ENCODE measurements around the gene KLHL29.
A peak's percentile ranks its signal among the peaks of the same experiment; 100 is the strongest.
"Not testable (repeated sequence)": the region's sequence is repeated elsewhere in the genome, so short reads cannot be mapped to it uniquely, and the experiment has no call there.

Gene KLHL29

DNA sequence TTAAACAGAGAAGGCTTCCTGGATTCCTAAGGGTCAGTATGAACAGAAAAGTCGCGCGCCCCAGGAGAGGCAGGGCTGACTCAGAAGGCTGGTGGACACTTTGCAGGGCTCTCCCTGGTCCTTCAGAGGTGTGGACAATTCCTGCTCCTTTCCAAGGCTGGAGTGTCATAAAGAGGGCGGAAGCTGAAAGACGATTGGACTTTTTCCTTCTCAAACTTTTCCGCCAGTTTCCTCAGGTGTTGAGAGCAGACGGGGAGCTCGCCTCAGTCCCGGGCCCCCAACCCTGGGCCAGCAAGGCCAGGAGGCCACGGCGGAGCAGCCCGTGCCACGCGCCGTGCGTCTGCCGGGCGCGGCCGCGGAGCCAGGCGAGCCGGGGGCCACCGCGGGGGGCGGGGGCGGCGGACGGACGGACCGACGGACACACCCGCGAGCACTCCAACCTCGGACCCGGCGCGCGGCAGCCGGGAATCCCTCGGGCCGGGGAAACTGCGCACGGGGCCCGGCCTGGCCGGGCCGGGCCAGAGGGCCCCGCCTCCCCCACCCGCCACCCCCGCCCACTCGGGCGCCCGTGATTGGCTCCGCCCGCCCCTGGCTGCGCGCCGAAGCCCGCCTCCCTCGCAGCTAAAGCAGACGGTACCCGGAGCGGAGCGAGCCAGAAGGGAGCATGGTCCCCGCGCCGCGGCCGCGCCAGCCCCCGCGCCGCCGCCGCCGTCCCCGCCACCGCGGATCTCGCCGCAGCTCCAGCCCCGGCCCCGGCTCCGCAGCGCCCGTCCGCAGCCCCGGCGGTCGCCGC, at the start of gene KLHL29:
Gene KLHL29, plus strand, starts transcription at position 629 of the 793 bp plus-strand sequence. CDS start 177,018 bp downstream, outside the sequence.
- DNase-seq, result peak in 1 of 2 experiments; percentile 63

GRCh38 chr2:23335550-23335949, 49.4 kb upstream of the KLHL29 start:
- DNase-seq, result no peak

GRCh38 chr2:23342075-23342474, 42.9 kb upstream of the KLHL29 start:
- no peak for DNase-seq

DNA sequence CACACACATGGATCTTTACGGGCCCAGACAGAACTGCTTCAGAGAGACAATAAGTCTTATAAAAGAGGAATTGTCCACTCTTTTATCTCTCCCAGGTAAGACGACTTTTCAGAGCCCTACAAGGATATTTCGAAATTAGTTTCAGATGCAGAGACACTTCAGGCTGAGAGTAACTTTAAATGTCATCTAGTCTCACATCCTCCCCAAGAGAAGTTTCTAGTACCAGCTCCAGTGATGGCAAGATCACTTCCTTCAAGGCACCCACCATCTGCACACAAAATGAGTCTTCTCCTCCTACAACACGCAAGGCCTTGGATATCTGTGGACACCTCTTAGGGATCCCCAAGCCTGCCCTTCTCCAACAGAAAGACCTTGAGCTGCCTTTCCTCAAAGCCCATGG, 39.0 kb upstream of the KLHL29 start:
- no peak for DNase-seq

DNA sequence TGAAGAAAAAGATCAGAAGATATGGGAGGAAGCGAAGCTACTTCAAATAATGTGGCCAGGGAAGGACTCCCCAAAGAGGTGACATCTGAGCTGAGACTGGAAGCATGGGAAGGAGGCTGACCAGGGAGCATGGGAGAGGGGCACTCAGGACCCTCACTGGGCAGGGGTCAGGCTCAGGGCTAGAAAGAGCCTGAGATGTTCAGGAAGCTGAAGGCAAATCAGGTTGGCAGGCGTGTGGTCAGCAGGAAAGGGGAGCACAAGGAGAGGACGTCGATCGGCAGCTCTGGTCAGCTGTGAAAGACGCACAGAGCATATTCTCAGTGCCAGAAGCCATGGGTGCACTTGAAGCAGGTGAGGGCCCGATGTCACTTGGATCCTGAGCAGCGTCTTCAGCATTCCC, 38.2 kb upstream of the KLHL29 start:
- no peak for DNase-seq

DNA sequence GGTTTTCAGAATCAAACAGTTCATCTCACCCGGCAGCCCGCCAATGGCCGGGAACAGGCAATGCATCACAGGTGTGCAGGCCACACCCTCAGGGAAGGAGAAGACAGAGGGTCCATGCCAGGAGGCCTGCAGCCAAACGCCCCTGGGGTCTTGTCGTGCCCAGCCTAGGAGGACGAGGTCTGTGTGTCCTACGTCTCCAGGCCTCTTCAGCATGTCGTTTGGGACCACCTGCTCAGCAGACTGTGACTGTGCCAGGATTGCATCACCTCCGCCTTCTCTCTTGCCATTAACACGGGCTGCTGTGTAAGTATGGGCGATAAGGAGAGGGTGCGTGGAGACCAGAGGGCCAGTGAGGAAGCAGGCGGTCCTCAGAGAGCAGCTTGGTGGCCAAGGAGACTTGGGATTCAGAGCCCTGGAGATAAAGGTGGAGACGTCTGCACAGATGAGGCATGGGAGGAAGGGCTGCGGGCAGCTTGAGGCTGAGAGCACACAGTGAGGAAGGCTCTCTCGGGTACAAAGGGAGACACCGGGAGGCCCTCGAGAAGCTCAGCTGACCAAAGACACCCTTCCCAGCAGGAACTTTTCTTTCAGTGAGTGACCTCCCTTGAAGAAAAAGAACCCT, 37.4 kb upstream of the KLHL29 start:
- no peak for DNase-seq

DNA sequence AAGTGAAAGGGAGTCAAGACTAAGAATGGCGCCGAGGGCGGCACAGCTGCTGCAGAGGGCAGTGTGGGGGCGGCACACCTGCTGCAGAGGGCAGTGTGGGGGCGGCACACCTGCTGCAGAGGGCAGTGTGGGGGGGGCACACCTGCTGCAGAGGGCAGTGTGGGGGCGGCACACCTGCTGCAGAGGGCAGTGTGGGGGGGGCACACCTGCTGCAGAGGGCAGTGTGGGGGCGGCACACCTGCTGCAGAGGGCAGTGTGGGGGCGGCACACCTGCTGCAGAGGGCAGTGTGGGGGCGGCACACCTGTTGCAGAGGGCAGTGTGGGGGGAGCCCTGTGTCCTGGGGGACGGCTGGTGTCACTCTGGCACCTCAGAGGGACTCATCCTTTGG, 36.9 kb upstream of the KLHL29 start:
- DNase-seq, result not testable (repeated sequence)

- no peak for DNase-seq
Measured at GRCh38 chr2:23349508-23349907, 35.5 kb upstream of the KLHL29 start.

GRCh38 chr2:23350041-23350791, 34.8 kb upstream of the KLHL29 start:
- no peak for DNase-seq

- no peak for DNase-seq
Measured at GRCh38 chr2:23350792-23351355, 34.1 kb upstream of the KLHL29 start.

DNA sequence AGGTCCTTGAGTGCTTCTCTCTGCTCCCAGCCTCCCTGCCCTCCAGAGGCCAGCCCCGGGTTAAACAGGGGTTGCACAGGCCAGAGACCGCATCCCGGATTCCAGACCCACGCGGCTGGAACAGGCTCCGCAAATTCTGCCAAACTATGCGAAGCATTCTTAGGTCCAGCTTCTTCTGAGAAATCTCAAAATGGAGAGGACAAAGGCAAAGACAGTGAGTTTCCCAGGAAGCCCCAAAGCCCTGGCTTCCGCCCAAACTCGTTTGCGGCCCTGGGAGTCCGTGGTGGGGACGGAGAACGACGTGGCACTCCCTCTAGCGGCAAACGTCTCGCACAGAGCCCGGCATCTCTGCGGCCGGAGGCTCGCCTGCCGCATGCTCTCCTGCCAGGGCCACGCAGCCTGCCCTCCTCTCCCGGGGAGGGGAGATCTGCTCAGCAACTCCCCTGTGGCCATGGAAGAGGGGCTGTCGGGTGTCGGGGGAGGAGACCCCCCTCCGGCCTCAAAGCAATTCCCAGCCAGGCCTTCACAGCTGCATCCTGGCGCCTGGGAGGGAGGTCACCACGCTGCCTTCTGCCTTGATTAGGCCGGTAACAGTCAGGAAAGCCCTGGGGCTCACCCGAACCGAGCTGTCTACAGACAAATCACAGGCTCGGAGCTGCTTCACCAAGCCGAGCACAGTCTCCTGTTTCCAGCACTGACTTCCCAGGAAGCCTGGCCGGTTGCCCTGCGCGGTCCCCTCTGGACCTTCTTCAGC, 33.4 kb upstream of the KLHL29 start:
- no peak for DNase-seq

DNA sequence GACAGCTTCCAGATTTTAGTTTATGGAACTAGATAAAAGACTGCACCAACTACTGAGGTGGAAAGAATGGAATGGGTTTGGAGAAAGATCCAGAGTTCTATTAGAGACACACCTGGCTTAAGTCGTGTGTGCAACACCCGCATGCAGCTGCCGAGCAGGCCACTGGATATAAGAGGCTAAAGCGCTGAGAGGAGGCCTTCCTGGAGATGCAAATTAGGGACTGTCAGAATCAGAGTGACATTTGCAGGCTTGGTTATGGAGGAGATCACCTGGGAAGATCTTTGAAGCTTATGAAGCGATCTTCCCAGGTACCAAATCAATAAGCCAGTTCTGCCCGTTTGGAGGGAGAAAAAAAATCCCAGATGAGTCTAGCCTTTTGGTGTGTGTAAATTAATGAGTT, 30.4 kb upstream of the KLHL29 start:
- no peak for DNase-seq

- DNase-seq, result no peak
Measured at GRCh38 chr2:23355001-23355400, 30.0 kb upstream of the KLHL29 start.

GRCh38 chr2:23356711-23357110, 28.3 kb upstream of the KLHL29 start:
- DNase-seq, result no peak

DNA sequence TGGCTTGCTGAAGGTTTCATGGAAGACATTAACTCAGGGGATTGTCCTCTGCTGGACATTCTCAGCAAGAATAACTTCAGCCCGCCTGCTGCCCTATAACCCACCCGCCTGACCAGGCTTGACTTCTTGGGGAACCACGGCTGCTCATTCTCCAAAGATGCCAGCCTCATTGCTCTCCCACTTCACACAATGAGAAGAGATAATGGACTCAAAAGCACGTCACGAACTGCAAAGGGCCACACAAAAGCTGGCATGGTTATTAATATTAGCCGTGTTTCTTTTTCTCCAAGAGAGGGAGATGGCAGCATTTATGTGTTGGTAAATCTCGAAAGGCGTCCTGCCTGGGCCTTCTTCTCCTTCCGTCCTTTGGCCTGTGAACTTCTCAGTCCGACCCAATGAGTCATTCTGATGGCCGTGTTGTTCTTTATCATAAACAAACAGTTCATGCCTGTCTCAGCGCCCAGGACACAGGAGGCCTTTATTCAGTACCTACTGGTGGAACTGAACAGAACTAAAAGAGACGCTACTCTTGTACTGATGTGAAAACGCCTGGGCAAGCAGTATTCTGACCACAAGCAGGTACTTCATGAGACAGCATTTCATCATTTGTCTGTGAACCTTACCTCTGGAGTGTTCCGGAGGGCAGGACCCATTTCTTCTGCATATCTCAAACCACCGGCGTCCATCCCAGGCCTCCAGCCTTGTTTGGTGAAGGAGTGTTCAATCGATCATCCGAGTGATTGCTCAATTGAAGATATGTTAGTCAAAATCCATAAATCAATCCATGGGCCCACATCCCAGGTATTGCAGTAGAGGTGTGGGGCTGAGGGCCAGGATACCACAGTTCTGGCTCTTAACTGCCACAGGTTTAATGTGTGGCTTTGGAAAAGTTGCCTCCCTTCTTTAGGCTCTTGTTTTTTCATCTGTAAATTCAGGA, 25.1 kb upstream of the KLHL29 start:
- no peak for DNase-seq

GRCh38 chr2:23360571-23361125, 24.3 kb upstream of the KLHL29 start:
- DNase-seq, result no peak

- no peak for DNase-seq
Measured at GRCh38 chr2:23361152-23361551, 23.8 kb upstream of the KLHL29 start.

DNA sequence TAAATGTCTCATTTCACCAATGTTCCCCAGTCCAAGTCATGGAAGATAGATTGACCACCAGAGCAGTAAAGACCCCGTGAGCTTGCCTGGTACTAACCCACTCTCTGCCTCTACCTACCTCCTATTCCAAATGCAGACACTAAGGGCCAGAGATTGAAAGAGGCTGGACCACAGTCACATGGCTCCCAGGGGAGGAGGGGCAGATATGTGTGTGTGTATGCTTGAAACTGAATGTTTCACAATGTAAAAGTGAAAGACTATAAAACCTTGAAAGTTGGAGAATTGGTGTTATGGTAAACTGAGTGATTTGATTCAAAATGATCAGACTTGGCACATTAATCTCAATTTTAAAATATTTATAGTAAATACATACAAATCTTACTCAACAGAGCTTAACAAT, 21.7 kb upstream of the KLHL29 start:
- DNase-seq, result no peak

DNA sequence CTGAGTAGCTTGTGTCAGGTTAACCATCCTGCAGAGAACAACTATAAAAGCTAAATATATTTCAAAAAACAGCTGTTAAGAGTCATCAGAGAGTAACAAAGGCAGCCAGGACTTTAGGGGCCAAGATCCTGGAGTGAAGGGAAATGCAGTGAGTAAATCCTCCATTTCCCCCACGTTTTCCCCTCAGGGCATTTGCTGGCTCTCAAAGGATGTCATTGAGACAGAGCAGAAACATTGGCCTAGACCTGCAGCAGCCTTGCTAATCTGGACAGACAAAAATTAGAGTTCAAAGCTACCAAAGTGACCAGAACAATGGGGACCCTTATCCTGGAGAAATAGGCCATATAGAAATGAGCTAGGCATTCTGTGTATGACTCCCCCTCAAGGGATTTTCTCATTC, 21.1 kb upstream of the KLHL29 start:
- DNase-seq, result no peak

DNA sequence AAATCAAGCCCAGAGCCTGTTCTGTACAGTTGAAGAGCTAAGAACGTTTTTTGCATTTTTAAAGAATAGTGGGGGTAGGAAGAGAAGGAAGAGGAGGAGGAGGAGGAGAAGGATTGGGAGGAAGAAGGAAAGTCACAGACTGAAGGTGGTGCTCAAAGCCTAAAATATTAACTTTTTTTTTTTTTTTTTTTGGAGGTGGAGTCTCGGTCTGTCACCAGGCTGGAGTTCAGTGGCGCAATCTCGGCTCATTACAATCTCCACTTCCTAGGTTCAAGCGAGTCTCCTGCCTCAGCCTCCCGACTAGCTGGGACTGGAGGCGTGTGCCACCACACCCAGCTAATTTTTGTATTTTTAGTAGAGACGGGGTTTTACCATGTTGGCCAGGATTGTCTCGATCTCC, 18.3 kb upstream of the KLHL29 start:
- no peak for DNase-seq

DNA sequence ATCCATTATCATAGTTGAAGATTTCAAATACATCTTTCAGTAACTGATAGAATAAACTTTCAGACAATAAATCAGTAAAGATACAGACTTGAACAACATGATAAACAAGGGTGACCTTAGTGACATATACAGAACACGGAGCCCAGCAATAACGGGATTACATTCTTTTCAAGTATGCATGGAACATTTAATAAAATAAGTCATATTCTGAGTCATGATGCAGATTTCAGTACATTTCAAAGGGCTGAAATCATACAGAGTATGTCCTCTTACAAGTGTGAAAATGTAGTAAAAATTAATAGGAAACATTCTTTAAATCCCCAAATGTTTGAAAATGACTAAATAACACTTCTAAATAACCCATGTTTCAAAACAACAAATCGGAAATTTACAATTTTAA, 17.2 kb upstream of the KLHL29 start:
- no peak for DNase-seq

Measured in NCI-H1930 (cell line).